Natural killer cell (primary cell): Measurements from ENCODE around the gene OR7C1. TPM values are rescaled to one million over a fixed set of nuclear protein-coding genes. Genes with fewer than 3 reads are reported as not detected.

Experiments used
- ATAC-seq, 3 donors: fragments of 150-1000 bp in 2 of 3; fragments of 200-7000 bp in 1 of 3; cut with Tn5 transposase; 1 replicate in 1 of 3; 2 replicates in 2 of 3; pipeline ENCODE4 v1.10.0; 2021; ENCODE audit warnings: mild to moderate bottlenecking in 2 of 3, moderate library complexity in 2 of 3
- DNase-seq, 2 donors: peaks; one replicate each; pipeline versions ENCODE4 v3.0.0 to v3.0.0-alpha.2; 2013 to 2021; ENCODE audit warnings: mixed read lengths in 1 of 2
- H3K27ac ChIP-seq: one replicate; pipeline ENCODE4 v1.5.1; 2013; ENCODE audit warnings: mild to moderate bottlenecking, low read length
- H3K27me3 ChIP-seq: one replicate; pipeline ENCODE4 v1.6.1; 2013; ENCODE audit warnings: low read length; ENCODE audit not compliant: control insufficient read depth, insufficient read depth
- H3K36me3 ChIP-seq: one replicate; pipeline ENCODE4 v1.6.1; 2013; ENCODE audit warnings: low read length; ENCODE audit not compliant: control insufficient read depth, insufficient read depth
- H3K4me1 ChIP-seq: one replicate; pipeline ENCODE4 v1.6.1; 2013; ENCODE audit warnings: low read length; ENCODE audit not compliant: control insufficient read depth, insufficient read depth
- H3K4me3 ChIP-seq: one replicate; pipeline ENCODE4 v1.5.1; 2013; ENCODE audit warnings: low read length
- H3K9me3 ChIP-seq: one replicate; pipeline ENCODE4 v1.6.1; 2013; ENCODE audit warnings: low read length; ENCODE audit not compliant: control insufficient read depth, insufficient read depth
- H3K27ac Mint-ChIP-seq, 2 donors: one replicate each; pipeline ENCODE4 v1.8.0; 2022; ENCODE audit warnings: mild to moderate bottlenecking in 2 of 2, mixed read lengths in 2 of 2, moderate library complexity in 1 of 2
- H3K27me3 Mint-ChIP-seq, 2 donors: one replicate each; pipeline ENCODE4 v1.8.0; 2022; ENCODE audit warnings: low read depth in 2 of 2, mixed read lengths in 2 of 2
- H3K36me3 Mint-ChIP-seq: one replicate; pipeline ENCODE4 v1.8.0; 2022; ENCODE audit warnings: mixed read lengths
- H3K4me1 Mint-ChIP-seq, 2 donors: one replicate each; pipeline ENCODE4 v1.8.0; 2022; ENCODE audit warnings: mixed read lengths in 2 of 2
- H3K4me3 Mint-ChIP-seq: one replicate; pipeline ENCODE4 v1.8.0; 2022; ENCODE audit warnings: mild to moderate bottlenecking, moderate library complexity, mixed read lengths
- H3K9me3 Mint-ChIP-seq, 2 donors: one replicate each; pipeline ENCODE4 v1.8.0; 2022; ENCODE audit warnings: mixed read lengths in 2 of 2
- WGBS: methylation state at CpG from one replicate; pipeline ENCODE4 v1.1.7; 2013; ENCODE audit warnings: missing lambda C conversion rate; ENCODE audit not compliant: insufficient coverage; 5-methylcytosine and 5-hydroxymethylcytosine counted together
- intact Hi-C: fragments of 100-400 bp; cut with micrococcal nuclease; formaldehyde crosslinking; loops from one replicate; pipeline ENCODE4 v1.14.2; 2022
- total RNA-seq, 4 donors: library from RNA; stranded (reverse); fragments of 120-200 nt in 1 of 4; gene quantifications; one replicate each; pipeline versions ENCODE4 v1.2.3 to v1.2.4, GENCODE V29; 2013 to 2022
- TF ChIP-seq, protein P1 (sequence below): fragments of 200-600 bp; IDR thresholded peaks from one replicate; pipeline ENCODE4 v1.8.0; 2022; ENCODE audit warnings: antibody characterized with exemption

Gene OR7C1
- total RNA-seq, 3 donors from 2014 or later (not counting 1 experiment from before 2014, with no cell fraction given) = not detected

- no peaks in the 10 kb centered on the region for H3K4me1 Mint-ChIP-seq
Measured at GRCh38 chr19:14843578-14843977, 8.6 kb upstream of the OR7C1 start.

GRCh38 chr19:14843169-14843568 lies 8.2 kb upstream of the OR7C1 start:
- Mint-ChIP-seq H3K27ac (no peak overlapping the region), H3K4me3 (no peak overlapping the region), H3K4me1 (no peaks in the 10 kb centered on the region), H3K27me3 (peaks cover 16% of the 10 kb centered on the region in 2 donors), H3K36me3 (no peaks in the 10 kb centered on the region), H3K9me3 (no peaks in the 10 kb centered on the region)
- no peak overlapping the region for H3K27ac ChIP-seq
- H3K4me1 ChIP-seq = no peaks in the 10 kb centered on the region
- ATAC-seq = no peak
- WGBS = 91% methylated on average over 2 of the region's 2 CpGs
- no peaks in the 10 kb centered on the region for H3K9me3 ChIP-seq
- TF ChIP-seq, protein P1, sequence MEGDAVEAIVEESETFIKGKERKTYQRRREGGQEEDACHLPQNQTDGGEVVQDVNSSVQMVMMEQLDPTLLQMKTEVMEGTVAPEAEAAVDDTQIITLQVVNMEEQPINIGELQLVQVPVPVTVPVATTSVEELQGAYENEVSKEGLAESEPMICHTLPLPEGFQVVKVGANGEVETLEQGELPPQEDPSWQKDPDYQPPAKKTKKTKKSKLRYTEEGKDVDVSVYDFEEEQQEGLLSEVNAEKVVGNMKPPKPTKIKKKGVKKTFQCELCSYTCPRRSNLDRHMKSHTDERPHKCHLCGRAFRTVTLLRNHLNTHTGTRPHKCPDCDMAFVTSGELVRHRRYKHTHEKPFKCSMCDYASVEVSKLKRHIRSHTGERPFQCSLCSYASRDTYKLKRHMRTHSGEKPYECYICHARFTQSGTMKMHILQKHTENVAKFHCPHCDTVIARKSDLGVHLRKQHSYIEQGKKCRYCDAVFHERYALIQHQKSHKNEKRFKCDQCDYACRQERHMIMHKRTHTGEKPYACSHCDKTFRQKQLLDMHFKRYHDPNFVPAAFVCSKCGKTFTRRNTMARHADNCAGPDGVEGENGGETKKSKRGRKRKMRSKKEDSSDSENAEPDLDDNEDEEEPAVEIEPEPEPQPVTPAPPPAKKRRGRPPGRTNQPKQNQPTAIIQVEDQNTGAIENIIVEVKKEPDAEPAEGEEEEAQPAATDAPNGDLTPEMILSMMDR = no peak
- no peaks in the 10 kb centered on the region for H3K27me3 ChIP-seq
- H3K36me3 ChIP-seq = no peaks in the 10 kb centered on the region
- intact Hi-C loops = no loop called here
- DNase-seq = no peak
- H3K4me3 ChIP-seq = no peak overlapping the region

More at GRCh38 chr19:14843578-14843977, 8.6 kb upstream of the OR7C1 start:
- Mint-ChIP-seq H3K27me3 (peaks cover 17 to 21% of the 10 kb centered on the region in 2 donors), H3K27ac (no peak overlapping the region), H3K4me3 (no peak overlapping the region), H3K36me3 (no peaks in the 10 kb centered on the region), H3K9me3 (no peaks in the 10 kb centered on the region)
- ATAC-seq = no peak
- intact Hi-C loops = no loop called here
- 88% methylated on average over 5 of the region's 6 CpGs for WGBS
- Histone ChIP-seq H3K4me3 (no peak overlapping the region), H3K27ac (no peak overlapping the region), H3K9me3 (no peaks in the 10 kb centered on the region), H3K36me3 (no peaks in the 10 kb centered on the region), H3K4me1 (no peaks in the 10 kb centered on the region), H3K27me3 (no peaks in the 10 kb centered on the region)
- DNase-seq = no peak
- TF ChIP-seq, protein P1 = no peak

DNA sequence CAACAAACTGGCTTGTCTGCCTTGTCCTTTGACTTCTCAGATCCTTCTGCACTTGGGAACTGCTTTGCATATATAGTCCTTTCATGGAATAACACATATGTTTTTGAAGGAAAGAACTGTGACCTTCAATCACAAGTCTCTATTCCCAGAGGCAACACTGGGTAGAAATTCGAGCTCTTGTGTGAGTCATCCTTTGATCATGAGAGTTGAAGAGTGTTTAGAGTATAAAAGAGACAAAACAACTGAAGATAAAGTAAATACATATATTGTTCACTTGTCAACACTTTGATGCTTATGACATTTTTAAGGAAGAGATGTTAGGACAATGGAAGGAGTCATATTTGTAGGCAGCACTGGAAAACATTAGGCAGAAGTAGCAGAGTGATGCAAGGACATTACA lies 5.2 kb upstream of the OR7C1 start:
- TF ChIP-seq, protein P1 = no peak
- H3K9me3 Mint-ChIP-seq = no peaks in the 10 kb centered on the region
- Histone ChIP-seq H3K4me1 (no peaks in the 10 kb centered on the region), H3K9me3 (no peaks in the 10 kb centered on the region), H3K4me3 (no peak overlapping the region), H3K27me3 (no peaks in the 10 kb centered on the region), H3K27ac (no peak overlapping the region), H3K36me3 (no peaks in the 10 kb centered on the region)
- no peak for ATAC-seq
- WGBS = 20% methylated on average over 1 of the region's 1 CpG
- H3K4me3 Mint-ChIP-seq = no peak overlapping the region
- no peak for DNase-seq
- H3K27me3 Mint-ChIP-seq = peaks cover 14% of the 10 kb centered on the region in 2 donors
- no peak overlapping the region for H3K27ac Mint-ChIP-seq
- no peaks in the 10 kb centered on the region for H3K36me3 Mint-ChIP-seq
- H3K4me1 Mint-ChIP-seq = no peaks in the 10 kb centered on the region
- intact Hi-C loops = no loop called here

DNA sequence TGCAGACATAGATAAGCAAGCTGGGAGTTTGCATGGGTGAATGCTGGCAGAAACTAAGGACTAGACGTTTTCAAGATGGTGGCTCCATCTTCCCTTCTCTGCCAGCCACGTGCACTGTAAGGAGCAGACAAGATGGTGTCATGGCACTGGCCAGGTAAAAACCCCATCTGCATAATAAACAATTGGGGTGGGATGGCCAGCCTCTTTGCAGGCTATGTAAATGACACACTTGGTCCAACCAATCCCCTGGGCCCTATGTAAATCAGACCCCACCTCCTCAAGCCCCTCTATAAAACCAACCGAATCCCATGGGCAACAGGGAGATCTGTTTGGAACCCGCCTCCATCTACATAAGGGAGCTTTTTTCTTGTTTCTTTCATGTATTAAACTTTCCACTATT lies 2.4 kb upstream of the OR7C1 start:
- no peaks in the 10 kb centered on the region for H3K9me3 Mint-ChIP-seq
- no peak for ATAC-seq
- no peak for DNase-seq
- Histone ChIP-seq H3K36me3 (no peaks in the 10 kb centered on the region), H3K4me3 (no peak overlapping the region), H3K27me3 (no peaks in the 10 kb centered on the region), H3K4me1 (no peaks in the 10 kb centered on the region), H3K27ac (no peak overlapping the region), H3K9me3 (no peaks in the 10 kb centered on the region)
- H3K27me3 Mint-ChIP-seq = peaks cover 8 to 14% of the 10 kb centered on the region in 2 donors
- intact Hi-C loops = no loop called here
- H3K36me3 Mint-ChIP-seq = no peaks in the 10 kb centered on the region
- no peak overlapping the region for H3K27ac Mint-ChIP-seq
- 92% methylated on average over 4 of the region's 4 CpGs for WGBS
- TF ChIP-seq, protein P1 = no peak
- no peaks in the 10 kb centered on the region for H3K4me1 Mint-ChIP-seq
- no peak overlapping the region for H3K4me3 Mint-ChIP-seq
